OCI-LY1 (cell line): ENCODE measurements around the gene PRIM1.

Experiments
- EZH2 ChIP-seq: fragments of 200-600 bp; sonication (generic), shearing (Covaris generic); IDR thresholded peaks from 2 replicates; pipeline ENCODE4 v1.8.0; 2017; ENCODE audit warnings: borderline replicate concordance, mixed run types, mild to moderate bottlenecking, antibody characterized with exemption, low read length, moderate library complexity, mixed read lengths
- TF ChIP-seq, protein P1 (sequence below): fragments of 200-600 bp; sonication (generic), shearing (Covaris generic); IDR thresholded peaks from 2 replicates; pipeline ENCODE4 v1.5.1; 2017; ENCODE audit warnings: mild to moderate bottlenecking, antibody characterized with exemption, low read length, moderate library complexity, mixed read lengths

GRCh38 chr12:56785141-56785865 lies 33.2 kb upstream of the PRIM1 start:
- no peak for TF ChIP-seq EZH2
- TF ChIP-seq, protein P1, sequence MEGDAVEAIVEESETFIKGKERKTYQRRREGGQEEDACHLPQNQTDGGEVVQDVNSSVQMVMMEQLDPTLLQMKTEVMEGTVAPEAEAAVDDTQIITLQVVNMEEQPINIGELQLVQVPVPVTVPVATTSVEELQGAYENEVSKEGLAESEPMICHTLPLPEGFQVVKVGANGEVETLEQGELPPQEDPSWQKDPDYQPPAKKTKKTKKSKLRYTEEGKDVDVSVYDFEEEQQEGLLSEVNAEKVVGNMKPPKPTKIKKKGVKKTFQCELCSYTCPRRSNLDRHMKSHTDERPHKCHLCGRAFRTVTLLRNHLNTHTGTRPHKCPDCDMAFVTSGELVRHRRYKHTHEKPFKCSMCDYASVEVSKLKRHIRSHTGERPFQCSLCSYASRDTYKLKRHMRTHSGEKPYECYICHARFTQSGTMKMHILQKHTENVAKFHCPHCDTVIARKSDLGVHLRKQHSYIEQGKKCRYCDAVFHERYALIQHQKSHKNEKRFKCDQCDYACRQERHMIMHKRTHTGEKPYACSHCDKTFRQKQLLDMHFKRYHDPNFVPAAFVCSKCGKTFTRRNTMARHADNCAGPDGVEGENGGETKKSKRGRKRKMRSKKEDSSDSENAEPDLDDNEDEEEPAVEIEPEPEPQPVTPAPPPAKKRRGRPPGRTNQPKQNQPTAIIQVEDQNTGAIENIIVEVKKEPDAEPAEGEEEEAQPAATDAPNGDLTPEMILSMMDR, result no peak
